GM12864 (cell line): ENCODE measurements around the gene XIRP2.

Experiments used
- DNase-seq: peaks from one replicate; pipeline ENCODE4 v3.0.0-alpha.2; 2011; ENCODE audit warnings: low read depth
- H3K4me3 ChIP-seq: 2 replicates; pipeline ENCODE4 v1.5.1; 2011; ENCODE audit warnings: mild to moderate bottlenecking, low read depth, low read length, control low read depth
- TF ChIP-seq, protein P1 (sequence below): IDR thresholded peaks from 2 replicates; pipeline ENCODE4 v1.5.1; 2011; ENCODE audit warnings: low read depth, mild to moderate bottlenecking, moderate library complexity, low read length, control low read depth, inconsistent platforms; ENCODE audit errors: missing control alignments

XIRP2 gene

DNA sequence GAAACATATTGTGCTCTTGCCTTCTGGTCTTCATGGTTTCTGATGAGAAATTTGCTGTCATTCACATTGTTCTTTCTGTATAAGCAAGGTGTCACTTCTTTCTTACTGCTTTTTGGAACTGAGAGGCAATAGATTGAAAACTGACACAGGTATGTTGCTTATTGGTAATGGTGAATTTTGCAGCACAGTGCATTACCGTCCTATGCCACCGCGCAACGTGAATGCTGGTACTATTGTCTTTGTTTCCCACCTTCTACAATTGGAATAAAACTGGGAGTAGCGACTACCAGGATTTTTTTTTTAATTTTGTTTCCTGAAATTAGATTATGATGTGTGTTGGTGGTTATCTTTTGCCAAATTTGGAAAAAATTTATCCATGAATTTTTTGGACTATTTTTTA is 11.4 kb downstream of the XIRP2 start:
- DNase-seq: no peak
- H3K4me3 ChIP-seq: no peak overlapping the region
- TF ChIP-seq, protein P1, sequence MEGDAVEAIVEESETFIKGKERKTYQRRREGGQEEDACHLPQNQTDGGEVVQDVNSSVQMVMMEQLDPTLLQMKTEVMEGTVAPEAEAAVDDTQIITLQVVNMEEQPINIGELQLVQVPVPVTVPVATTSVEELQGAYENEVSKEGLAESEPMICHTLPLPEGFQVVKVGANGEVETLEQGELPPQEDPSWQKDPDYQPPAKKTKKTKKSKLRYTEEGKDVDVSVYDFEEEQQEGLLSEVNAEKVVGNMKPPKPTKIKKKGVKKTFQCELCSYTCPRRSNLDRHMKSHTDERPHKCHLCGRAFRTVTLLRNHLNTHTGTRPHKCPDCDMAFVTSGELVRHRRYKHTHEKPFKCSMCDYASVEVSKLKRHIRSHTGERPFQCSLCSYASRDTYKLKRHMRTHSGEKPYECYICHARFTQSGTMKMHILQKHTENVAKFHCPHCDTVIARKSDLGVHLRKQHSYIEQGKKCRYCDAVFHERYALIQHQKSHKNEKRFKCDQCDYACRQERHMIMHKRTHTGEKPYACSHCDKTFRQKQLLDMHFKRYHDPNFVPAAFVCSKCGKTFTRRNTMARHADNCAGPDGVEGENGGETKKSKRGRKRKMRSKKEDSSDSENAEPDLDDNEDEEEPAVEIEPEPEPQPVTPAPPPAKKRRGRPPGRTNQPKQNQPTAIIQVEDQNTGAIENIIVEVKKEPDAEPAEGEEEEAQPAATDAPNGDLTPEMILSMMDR: no peak

DNA sequence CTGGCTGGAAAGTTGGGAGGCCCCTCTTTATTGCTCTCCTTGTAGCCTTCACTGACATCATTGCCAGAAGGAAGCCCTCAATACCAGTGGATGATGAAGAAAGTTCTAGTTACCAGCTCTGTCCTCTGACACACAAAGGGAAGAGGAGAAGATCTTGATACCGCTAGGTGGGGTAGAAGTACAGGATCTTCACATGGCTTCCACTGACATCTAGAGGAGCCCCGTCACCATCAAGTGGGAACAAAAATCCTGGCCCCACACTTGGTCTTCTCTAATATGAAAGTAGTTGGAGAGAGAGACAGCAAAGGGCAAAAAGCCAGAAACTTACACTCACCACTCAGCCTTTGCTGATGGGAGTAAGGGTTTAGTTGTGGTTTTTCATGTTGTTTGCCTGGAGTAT is 12.4 kb downstream of the XIRP2 start:
- no peak for DNase-seq
- no peak overlapping the region for H3K4me3 ChIP-seq
- TF ChIP-seq, protein P1: no peak

DNA sequence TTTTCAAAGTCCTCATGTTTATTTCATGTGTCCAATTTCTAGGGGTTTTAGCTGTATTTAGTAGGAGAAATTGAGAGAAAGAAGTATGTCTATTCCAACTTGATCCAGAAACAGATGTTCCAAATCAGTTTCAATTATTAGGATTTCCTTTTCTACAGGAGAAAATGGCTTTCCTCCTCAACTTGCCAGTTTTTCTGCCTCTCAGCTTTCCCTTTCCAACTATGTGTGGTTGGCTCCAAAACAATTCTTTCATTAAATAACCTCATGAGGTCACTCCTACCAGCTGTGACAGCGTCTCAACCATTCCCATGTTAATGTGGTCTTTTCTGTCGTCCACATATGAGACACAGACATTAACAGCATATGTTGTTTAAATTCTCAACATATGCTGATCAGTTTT is 13.1 kb downstream of the XIRP2 start:
- DNase-seq: no peak
- no peak overlapping the region for H3K4me3 ChIP-seq
- TF ChIP-seq, protein P1: no peak

DNA sequence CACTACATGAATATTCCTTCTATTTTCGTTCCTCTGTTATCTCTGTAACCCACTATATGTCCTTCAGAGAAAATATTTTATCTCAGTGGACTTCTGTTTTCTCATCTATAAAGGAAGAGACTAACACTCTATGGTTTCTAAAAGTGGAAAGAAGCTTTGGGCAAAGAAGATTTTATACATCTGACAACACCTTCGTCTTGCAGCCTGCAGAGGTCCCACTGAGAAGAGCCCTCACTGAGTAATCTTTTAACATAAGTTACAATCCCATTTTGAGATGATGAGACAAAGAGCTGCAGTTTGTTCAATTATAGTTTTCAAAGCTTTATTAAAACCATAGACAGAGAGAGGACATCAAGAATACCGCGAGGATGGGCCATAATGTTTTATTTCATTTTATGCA is 28.7 kb downstream of the XIRP2 start:
- no peak overlapping the region for H3K4me3 ChIP-seq
- TF ChIP-seq, protein P1: no peak
- DNase-seq: no peak

DNA sequence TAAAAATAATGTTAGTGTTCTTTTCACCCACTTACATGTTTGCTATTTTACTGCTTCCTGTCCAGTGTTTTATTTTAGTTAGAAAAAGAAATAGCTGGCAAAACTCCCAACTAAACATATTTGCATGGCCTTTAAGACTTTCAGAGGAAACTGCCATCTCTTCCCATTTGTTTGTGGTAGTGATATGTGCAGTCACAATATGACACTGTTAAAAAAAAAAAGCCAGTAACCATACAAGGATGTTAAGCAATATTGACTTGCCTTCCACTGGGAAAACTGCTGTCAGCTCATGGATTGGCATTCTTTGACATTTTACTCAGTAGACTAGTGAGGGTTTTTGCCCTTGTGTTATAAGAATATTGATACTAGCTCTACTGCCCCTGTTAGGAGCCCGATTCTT is 29.1 kb downstream of the XIRP2 start:
- no peak overlapping the region for H3K4me3 ChIP-seq
- no peak for DNase-seq
- TF ChIP-seq, protein P1: no peak

DNA sequence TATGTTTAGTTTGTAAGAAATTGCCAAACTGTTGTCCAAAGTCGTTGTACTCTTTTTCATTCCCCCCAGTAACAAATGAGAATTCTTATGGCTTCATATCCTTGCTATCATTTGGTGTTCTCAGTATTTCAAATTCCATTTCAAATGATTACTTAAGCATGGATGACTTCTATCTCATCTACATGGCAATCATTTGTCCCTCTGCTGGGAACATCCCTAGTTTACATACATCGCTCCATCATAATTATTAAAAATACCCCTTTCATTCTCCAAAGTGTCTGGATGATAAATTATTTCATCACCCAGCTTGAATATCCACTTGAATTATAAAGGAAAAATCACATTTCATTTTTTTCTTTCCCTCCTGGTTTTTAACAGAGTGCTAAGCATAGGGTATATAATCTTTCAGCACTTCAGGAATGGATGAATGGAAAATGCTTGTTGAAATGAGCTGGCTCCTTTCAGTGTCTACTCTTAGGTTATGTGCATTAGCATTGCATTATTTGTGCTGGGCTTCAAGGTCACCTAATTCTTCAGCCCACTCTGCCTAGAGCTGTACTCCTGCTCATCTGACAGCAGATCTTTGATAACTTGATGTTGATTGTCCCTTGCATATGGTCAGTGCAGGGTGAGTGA is 33.1 kb downstream of the XIRP2 start:
- no peak for DNase-seq
- TF ChIP-seq, protein P1: no peak
- no peak overlapping the region for H3K4me3 ChIP-seq

DNA sequence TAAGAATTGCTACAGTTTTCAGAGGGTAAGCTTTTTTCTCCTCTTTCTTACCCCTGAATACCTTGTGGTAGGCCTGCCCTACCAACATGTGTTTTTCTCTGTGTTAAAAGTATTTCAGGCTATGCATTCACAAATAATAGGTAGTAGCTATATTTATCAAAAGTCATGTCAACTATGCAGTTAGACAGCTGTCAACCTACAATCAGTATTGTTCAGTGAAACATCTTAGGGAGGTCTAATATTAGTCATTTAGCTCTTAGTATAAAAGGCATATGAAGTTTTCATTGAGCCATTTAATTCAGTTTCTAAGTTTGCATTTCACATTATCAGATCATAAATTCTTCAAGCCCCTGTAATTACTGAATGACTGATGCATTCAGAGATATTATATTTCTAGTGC is 36.7 kb downstream of the XIRP2 start:
- no peak overlapping the region for H3K4me3 ChIP-seq
- TF ChIP-seq, protein P1: no peak
- DNase-seq: no peak
